ENCODE data around the gene MGMT.

The MGMT gene

GRCh38 chr10:129626309-129626708 lies 159.3 kb downstream of the MGMT start:
- DNase-seq (ENCODE audit: low read depth) = no peak

GRCh38 chr10:129626796-129627435 lies 159.9 kb downstream of the MGMT start:
- no peak for DNase-seq (ENCODE audit: low read depth)

- no peak for DNase-seq (ENCODE audit: low read depth)
Measured at GRCh38 chr10:129627442-129627841, 160.4 kb downstream of the MGMT start.

- DNase-seq (ENCODE audit: low read depth) = no peak
Measured at GRCh38 chr10:129628823-129629222, 161.8 kb downstream of the MGMT start.

DNA sequence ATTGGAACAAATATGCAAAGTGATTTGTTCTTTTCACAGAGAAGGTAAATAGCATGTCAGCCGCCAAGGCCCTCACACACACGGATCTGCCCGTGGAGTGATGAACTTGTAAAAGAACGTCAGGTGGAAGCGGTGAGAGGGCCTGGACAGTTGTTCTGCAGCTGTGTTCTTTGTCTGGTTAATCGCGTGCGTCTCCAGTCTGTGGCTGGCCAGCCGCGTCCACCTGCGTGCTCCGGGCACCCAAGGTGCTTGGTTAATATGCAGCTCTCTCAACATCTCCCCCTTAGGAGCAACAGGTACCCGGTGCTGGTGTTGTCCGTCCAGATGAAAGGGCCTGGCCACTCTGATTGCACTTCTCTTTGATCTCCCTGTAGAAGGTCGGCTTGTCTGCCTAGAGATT lies 162.9 kb downstream of the MGMT start:
- no peak for DNase-seq (ENCODE audit: low read depth)

GRCh38 chr10:129631006-129631405 lies 164.0 kb downstream of the MGMT start:
- DNase-seq (ENCODE audit: low read depth) = no peak

DNA sequence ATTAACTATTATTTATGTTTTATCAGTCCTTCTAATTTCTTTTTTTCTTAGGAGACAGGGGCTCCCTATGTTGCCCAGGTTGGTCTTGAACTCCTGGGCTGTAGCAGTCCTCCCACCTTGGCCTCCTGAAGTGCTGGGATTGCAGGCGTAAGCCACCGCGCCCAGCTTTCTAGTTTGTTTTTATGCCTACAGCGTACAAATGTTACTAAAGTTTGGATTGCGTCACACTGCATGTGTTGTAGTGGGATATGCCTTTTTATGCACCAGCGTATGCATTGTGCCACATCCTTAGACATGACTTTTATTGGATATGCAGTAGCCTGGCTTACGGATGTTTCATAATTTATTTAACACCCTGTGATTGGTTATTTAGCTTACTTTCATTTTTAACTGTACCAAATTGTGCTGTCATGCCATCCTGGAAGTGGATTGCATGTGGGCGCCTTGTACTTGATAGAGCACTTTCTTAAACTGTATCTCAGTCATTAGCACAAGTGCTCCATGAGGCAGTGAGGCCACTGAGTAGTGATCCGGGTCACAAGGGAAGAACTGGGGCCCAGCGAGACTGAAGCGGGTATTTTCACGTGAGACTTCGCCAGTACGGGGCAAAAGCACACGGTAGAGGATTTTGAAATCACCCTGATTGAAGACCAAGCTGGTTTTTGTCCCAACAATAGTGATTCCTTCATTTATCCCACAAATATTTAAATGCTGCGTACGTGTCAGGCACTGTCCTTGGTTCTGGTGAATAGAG lies 165.0 kb downstream of the MGMT start:
- DNase-seq (ENCODE audit: low read depth) = no peak

DNA sequence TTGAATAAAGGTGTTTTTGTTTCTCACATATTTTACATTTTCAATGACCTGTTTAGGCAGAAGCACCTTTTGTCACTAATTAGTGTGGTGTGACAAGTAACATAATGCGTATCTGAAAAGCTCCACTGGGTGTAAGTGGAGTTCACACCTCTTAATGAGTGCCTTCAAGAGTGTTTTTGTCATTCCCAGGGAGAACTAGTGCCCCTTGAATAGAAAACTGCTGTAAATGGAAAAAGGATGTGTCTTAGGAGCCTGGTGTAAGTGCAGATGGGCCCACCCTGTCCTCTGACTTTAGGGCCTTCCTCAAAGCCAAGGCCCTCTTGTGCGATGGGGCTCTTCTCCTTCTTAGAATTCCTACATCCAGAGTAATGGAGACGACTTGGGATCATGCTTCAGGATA lies 170.0 kb downstream of the MGMT start:
- DNase-seq (ENCODE audit: low read depth) = no peak

GRCh38 chr10:129637846-129638245 lies 170.8 kb downstream of the MGMT start:
- no peak for DNase-seq (ENCODE audit: low read depth)

- DNase-seq (ENCODE audit: low read depth) = no peak
Measured at GRCh38 chr10:129641351-129641750, 174.3 kb downstream of the MGMT start.

DNA sequence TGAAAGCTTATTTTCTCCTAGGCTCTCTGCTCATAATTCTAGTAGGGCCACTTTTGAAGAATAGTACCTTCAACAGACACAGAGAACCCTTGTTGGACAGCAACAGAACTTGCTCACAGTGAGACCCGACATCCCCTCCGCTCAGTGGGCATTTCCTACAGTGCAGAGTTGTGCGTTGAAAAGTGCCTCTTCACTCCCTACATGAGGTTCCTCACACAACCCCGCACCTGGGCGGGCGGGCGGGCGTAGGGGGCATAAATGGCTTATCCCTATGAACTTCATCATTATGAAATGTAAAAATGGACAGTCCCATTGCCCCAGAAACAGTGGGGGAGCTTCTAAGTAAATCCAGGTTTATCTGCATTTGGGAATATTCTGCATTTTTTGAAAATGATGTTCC lies 174.9 kb downstream of the MGMT start:
- DNase-seq (ENCODE audit: low read depth) = no peak

DNA sequence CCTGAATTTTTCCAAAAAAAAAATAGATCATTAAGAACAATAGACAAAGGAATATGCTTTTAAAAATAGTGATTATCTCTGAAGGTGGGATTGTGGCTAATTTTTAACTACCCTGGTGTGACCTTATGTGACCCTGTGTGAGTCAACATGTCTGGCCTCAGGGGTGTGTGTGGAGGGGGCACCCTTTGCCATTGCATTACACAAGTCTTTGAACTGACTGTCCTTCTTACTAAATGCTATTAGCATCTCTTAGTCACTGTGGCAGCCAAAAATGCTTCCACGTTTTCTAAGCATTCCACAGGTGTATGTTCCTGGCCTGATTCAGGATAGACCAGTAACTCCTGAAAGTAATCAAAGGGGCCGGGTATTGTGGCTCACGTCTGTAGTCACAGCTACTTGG lies 175.4 kb downstream of the MGMT start:
- no peak for DNase-seq (ENCODE audit: low read depth)

DNA sequence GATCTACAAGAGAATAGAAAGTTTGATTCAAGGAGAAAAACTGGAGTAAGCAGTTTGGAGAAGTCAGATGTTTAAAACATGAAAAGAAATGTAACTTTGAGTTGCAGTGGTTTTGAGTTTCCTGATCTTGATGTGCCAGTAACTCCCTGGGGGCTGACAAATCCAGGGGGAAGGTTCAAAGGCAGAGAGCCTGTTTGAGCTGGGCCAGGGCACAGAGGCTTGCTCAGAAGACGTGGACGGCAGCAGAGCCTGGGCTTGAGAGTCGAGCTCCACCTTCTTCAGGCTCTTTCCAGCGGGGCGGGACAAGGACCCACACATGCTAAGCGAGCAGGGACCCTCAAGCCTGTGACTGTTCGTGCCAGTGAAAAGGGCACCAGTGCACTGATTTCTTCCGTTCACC lies 176.2 kb downstream of the MGMT start:
- no peak for DNase-seq (ENCODE audit: low read depth)

DNA sequence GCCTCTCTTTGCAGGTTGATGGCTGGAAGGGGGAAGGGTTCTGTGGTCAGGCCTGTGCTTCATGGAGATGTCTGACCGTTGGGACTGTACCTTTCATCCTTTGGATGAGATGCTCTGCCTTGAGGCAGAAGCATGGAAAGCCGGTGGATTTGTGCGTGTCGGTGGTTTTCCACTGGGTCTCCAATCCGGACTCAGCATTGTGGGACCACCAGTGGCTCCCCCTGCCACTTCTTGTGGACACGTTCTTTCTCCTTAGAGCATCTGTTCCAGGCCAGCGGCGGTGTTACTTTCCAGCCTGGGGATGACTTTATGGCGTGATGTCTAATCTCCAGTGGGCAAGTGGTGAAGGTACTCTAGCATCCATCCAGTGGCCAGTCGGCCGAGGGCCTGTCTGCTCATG lies 178.4 kb downstream of the MGMT start:
- DNase-seq (ENCODE audit: low read depth) = no peak

DNA sequence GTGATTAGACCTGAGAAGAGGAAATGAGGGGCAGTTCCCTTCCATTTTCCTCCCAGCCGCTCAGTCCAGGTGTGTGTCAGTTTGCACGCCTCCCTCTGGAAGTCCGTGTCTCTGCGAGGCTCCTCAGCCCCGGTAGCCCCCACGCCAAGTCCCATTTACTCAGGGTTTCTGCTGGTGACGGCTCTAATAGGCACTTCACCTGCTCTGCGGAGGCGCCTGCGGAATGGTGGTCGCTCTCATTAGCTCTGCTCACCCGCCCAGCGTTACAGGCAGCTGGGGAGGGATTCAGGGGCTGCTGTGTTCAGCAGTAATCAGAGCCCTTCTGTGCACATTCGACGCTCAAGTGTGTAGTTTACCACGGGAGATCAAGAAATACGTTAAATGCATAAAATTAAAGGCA lies 179.9 kb downstream of the MGMT start:
- DNase-seq (ENCODE audit: low read depth) = no peak

GRCh38 chr10:129647590-129647989 lies 180.5 kb downstream of the MGMT start:
- no peak for DNase-seq (ENCODE audit: low read depth)

DNA sequence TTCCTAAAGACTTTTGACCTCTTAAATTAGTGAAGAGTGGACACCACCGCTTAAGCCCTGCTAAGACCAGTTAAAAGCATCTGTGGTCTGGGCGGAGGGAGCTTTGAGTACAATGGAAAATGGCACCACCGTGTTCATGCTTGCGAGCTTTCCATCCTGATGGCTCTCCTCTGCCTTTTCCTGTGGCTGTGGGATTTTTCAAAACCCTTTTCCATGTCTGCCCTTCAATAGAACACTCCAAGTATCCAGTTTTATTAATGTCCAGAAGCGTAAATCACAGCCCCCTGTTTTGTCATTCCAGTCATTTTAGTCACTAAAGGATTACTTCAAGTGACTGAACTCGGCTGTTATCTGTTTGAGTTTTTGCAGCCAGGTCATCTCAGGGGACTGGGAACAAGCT lies 181.8 kb downstream of the MGMT start:
- DNase-seq (ENCODE audit: low read depth) = no peak

DNA sequence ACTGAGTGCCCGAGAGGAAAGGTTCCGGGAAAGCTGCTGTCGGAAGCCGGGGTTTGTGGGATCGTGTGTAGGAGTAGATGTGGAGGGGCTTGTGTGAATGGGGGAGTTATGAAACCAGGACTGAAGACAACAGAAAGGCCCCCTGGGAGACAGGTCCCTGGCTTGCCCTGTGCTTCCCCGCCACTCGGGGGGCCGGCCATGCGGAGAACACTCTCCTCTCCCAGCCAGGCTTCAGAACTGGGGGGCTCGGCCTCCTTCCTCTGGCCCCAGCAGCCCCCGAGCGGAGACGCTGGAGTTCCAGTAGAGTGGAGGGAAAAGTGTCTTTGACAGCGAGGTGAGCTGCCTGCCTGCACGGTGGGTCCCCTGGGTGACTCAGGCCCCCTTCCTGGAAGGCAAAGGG lies 185.0 kb downstream of the MGMT start:
- no peak for DNase-seq (ENCODE audit: low read depth)

DNA sequence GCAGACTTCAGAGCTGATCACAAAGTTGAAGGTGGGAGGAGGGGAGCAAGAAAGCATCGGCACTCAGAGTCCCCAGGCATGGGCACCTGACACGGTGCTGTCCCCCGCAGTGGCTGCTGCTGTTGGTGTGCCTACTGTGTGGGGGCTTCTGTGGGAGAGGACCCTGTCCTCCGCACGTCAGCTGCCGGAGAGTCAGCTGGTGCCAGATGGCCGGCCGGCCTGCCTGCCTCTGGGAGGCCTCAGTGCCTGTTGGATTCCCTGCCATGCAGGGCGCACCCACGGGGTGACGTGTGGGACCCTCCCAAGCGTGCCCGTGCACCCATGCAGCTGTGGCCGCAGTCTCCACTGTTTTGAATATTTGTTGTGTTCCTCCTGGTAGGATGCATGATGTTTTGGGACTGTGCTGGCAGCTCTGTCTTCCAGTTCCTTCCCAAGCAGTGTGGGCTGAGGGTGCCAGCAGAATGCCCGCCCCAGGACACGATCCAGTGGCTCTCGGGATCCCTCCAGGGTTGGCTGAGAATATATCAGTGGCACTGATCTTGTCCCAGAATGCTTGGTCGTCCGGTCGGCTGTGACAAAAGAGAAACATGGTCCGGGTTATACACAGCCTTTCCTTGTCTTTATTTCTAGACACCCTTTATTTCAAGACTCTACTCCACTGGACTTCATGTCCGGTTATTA lies 185.6 kb downstream of the MGMT start:
- no peak for DNase-seq (ENCODE audit: low read depth)

GRCh38 chr10:129653428-129653827 lies 186.4 kb downstream of the MGMT start:
- no peak for DNase-seq (ENCODE audit: low read depth)

- DNase-seq (ENCODE audit: low read depth) = no peak
Measured at GRCh38 chr10:129653861-129654260, 186.8 kb downstream of the MGMT start.

DNA sequence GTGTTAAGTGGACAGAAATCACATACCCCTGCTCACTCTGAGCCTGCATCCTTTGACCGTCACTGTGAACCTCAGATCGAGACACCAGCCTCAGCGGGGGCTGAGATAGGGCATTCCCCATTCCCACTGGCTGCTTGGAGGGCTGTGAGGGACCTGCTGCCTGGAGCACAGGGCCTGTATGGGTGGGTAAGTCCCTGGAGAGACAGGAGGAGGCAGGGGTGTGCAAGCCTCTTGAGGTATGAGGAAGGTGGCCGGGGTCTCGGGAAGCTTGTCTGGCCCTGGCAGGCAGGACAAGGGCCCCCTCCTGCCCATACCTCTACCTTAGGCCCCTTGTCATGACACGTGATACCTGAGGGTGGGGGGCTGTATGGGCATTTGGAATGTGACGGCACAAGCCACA lies 187.4 kb downstream of the MGMT start:
- DNase-seq (ENCODE audit: low read depth) = no peak

DNA sequence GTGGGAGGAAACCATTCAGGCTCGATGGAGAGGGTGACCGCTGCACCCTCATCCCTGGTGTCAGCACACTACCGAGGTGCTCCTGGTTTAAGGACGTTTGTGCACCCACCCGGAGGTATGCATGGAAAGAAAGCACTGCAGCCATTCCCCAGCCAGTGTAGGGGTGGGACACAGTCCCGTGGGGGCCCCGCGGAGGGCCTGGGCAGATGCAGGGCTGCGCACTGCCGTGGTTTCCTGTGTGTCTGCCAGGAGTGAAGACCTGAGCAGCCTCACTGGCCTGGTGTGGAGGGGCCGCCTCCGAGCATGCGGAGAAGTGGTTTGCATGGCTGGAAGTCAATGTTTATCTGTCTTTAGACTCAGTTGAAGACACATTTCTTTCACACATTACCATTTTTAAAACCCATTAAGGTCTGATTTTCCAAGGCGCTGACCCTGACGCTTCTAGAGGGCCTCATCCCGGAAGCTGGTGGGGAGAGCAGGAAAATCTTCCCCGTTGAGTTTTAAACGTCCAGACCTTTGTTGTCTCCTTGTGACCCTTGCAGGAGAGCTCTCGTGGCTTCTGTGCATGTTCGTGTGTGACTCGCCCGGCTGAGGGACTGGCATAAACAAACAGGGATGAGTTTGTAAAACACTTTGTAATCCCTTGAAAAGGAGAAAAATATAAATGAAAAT lies 188.1 kb downstream of the MGMT start:
- no peak for DNase-seq (ENCODE audit: low read depth)

Data from activated T-cell treated with anti-CD3 and anti-CD28 coated beads for 48 hours (primary cell).